Activated CD8-positive, alpha-beta memory T cell treated with anti-CD3 and anti-CD28 coated beads, Interleukin-2, amount 50 U/mL, for 4 hours (primary cell): ENCODE data around the gene GLI2.

ENCODE experiments used
- DNase-seq: peaks from one replicate; pipeline ENCODE4 v3.0.0-alpha.2; 2020

GLI2 gene

DNA sequence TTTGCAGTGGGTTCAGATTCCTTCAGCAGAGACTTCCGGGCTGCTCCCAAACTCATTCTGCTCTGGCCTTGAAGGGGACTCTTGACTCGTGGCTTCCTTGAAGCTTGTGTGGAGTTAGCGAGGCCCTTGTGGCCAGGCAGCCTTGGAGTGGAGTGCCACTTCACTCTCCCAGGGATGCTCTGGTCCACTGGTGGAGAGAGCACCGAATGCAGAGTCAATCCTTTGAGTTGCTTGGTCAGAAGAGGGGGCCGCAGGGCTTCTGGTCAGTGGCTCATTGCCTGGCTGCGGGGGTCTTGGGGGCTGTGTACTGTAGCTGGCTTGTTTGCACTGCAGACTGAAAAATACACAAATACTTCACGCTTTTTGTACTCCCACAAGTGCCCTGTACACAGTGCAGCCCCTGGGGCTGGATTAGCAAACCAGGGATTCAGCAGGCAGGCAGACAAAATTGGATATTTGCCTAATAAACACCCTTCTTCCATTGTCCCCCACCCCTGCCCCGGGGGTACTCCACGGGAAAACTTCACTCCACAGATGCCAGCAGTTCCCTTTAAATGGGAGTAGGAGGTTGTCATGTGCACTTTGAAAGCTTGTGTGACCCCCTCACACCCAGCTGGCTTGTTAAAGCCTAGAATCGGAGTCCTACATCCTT lies 3.2 kb downstream of the GLI2 start:
- no peak for DNase-seq

DNA sequence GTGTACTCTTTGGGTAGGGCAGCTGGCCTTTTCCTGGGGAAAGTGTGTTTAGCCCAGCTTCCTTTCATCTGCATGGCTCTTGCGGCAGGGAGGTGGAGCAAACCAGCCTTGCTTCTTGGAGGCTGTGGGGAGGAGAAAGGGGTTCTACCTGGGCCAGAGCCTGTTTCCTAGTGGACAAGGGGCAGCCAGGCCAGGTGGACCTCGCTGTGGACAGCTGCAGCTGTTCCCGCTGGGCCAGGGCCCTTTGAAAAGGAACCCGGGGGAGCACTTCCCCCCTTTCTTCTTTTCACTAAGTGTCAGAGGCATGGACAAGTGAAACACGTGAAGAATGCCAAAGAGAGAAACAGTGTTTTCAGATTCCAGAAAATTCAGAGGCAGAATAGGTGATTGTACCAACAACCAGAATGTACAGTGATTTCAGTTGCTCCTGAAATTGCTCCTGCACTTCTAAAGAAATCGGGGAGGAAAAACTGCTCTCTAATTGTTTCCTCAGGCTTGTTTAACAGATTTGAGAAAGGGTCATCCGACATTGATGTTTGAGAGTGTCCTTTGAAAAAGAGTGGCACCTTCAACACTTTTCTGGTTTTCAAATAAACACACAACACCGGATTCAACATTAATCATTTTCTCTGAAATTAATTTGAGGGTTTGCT lies 3.9 kb downstream of the GLI2 start:
- no peak for DNase-seq

DNA sequence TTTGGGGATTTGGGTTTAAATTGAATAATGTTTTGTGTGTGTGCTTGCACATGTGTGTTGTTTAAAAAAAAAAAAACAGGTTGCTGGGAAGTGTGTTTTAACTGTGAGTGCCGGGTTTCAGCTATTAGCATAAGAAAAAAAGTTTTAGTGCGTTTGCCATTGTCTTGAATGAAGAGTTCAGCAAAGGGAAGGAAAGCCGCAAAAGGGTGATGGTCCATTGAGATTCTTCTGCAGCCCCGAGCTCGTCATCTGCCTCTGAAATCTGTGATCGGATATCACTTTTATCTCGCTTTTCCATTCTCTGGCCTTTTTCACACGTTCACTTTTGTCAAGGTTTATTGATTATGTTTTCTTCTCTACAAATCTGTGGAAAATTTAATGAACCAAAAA lies 4.7 kb downstream of the GLI2 start:
- DNase-seq, result no peak

DNA sequence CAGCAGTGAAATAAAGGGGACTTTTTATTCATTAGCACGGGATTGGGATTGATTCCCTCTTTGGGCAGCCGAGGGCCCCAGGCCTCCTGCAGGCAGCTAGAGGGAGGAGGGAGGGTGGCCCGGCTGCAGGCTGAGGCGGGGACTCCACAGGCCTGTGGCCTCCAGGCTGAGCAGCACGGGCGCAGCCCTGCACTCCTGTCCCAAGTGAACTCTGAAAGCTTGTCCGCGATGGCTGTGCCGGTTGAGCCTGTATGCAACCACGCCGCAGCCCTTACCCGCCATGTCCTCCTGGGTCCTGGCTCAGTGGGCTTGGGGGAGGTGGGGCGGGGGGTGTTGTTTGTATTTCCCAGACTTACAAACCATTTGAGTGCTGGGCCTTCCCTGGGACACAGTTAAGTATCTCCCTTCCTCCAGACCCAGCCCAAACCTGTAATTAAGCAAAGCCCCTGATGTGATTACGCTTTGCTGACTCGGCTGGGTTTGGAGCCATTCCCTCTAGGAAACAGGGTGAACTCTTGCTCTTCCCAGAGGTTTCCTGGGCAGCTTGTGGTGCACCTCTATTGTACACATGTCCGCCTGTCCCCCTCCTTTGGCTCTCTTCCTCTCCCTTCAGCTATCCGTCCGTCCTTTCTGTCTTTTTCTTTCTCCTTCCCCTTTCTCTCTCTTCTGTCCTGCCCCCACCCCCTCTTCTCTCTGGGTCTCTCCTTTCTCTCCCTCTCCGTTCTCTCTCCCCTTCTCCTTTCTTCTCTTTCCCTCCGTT lies 5.3 kb downstream of the GLI2 start:
- no peak for DNase-seq

DNA sequence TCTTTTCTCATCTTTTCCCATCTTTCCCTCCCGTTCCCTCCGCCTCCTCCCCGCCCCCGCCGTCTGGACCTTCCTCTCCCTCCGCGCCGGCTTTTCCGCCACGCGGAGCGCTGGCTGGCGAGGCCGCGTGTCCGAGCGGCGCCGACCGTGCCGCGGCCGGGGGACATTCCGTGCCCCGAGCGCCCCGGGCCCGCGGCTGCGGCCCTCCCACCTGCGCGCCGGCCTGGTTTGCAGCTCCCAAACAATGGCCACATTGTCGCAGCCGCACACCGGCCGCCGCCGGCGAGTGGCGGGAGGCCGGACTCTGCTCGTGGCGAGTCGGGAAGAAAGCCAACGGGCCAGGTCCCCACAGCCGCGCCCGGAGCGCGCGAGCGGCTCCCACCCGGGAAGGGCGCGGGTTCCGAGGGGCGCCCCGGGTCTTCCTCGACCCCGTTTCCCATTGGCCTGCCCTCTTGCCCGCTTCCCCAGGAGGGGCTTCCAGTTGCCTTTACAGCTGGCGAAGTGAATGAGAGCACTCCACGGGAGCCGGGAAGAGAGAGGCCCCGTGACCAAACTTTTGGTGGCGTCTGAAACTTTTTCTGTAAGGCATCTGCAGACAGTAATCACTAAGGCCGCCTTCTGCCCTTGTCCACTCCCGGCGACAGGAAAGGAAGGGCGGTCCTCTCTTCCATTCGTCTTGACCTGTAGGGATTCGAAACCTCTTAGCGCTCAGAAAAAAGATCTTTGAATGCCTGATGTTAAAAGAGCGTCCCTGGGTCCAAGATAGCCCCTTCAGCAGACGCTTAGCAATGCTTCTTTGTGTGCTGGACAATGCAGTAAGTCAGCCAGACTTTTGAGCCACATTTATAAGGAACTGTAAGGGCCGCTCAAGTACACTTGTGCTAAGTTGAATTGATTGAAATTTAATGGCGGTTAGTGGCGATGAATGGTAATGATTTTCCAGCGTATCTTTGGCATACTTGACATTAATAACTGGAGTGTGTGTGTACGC lies 6.2 kb downstream of the GLI2 start:
- no peak for DNase-seq

DNA sequence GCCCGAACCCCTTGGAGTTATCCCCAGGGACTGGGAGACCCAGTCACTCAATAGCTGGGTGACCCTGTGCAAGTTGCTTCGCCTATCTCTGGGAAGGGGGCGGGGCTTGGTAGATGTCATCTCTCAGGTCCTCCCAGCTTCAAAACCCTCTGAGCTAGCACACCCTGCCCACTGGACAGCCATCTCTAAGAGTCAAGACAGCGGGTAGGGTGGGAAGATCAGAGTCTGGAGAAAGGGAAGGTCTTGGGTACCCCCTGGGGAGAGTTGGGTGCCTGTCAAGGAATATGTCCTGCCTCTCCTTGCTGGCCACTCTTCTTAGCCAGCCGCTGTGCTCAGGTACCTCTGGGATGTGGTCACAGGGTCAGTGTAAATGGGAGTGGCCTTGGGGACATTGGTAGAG lies 8.0 kb downstream of the GLI2 start:
- no peak for DNase-seq

DNA sequence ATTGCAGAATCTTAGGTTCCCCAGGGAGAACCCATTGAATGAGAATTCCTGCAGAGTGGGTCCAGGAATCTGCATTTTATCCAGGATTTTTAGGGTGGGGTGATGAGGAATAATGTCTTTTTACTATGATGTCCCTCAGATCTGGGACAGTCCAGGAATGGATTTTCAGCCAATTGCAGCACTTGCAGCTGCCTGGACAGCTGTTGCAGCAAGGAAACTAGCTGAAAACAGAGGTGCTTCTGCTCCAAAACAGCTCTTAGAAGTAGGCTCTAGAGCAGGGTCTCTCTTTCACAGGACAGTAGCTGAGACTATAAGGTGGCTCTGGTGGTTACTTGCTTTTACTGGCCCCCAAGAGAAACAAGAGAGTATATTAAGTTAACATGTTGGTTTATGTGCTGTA lies 9.1 kb downstream of the GLI2 start:
- no peak for DNase-seq

DNA sequence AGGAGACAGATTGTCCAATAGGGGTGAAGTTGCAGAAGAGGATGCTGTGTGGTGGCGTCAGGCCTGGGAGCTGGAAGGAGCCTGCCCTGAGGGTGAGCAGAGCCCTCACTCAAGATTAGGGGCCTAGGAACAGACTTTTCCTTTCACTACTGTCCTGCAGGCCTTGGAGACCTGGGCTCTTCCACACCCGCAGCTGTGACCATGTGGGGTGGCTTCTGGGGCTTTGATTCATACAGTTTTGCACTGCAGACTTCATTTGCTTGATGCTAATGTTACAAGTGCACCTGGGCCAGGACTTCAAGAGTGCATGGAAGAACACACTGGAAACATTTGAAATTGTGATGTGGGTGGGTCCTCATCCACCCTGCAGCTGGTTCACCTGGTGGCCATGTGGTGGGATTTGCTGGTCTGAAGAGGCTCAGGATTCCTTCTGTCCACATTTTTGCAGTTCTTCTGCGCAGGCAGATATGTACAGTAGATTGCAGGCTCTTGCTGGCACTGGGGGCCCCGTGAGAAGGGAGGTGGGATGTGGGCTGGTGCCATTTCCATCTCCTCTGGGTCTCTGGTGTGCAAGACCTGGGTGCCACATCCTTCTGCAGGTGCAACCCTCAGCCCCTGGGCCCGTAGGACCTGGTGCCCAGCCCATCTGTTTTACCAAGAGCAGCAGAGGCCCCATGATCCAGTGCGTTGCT lies 9.9 kb downstream of the GLI2 start:
- DNase-seq, result no peak

DNA sequence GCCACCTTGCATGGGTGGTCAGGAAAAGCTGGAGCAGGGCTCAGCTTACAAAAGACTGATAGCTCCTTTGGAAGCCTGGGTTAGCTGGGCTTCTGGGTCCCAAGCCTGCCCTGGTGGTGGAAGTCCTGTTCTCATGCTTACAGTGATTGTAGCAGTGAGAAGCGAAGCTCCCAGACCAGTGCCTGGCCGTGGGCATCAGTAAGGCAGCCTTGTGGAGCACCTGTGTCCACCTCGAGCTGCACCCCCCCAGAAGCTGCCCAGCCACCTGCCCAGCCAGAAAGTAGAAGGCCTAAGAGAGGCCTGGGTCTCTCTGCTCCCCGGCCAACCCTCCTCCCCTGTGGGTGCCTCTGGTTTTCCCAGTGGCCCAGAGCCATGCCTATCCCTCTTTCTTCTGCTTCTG lies 10.5 kb downstream of the GLI2 start:
- no peak for DNase-seq

DNA sequence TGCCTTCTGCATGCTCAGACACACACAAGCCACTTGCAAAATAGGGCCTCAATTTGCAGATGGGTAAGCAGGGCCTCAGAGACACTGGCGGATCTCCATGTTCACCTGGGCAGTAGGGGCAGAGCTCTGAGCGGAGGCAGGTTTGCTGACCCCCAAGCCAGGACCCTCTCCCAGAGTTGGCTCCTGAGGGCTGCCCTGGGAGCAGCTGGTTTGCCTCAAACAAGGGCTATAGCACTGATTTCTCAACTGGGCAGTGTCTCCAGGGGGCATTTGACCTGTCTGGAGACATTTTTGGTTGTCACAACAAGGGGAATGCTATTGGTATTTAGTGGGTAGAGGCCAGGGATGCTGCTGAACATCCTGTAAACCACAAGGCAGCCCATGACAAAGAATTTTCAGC lies 11.6 kb downstream of the GLI2 start:
- no peak for DNase-seq

DNA sequence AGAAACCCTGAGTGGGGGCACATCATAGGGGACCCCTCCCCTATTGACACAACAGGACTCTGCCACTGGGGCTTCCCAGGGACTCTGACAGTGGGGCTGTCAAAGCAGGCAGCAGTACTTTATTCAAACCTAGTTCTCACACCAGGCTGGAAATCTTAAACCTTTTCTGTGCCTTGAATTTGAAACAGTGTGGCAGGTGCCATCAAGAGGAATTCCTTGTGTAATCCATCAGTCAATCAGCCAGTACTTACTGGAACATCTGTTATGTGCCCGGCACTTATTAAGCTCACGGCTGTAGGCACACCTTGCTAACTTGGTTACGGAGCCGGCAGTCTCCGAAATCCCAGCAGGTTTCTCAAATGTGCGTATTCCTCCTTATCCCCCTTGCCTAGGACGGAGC lies 12.0 kb downstream of the GLI2 start:
- DNase-seq, result no peak

DNA sequence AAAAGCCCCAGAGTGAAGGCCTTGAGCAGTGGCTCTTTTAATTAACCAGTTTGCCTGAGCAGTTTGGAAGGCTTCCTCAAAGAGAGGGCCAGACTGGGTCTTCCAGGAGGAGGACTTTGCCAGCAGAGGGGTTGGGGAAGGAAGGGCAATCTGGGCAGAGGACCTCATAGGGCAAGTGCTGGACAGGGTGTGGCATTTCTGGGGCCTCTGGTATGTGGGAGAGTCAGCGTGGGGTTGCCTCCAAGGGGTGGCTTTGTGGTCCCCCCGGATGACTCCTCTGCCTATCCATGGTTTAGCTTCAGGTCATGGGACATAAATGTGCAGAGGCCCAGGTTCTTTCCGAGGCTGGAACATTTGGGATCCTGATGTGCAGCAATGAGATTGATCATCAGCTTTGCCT lies 12.6 kb downstream of the GLI2 start:
- no peak for DNase-seq

DNA sequence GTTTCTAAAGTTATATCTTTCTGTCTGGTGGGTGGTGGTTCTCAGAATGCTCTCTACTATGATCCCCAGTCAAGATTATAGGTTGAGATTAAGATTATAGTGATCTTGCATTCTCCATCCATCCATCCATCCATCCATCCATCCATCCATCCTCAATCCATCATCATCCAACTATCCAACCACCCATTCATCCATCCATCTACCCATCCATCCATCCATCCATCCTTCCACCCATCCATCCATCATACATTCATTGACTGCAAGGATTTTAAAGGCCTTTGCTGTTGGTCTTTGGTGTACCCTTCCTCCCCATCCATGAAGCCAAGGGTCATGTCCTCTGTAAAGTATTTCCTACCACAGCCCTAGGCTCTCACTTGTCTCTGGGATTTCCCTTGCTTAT lies 13.1 kb downstream of the GLI2 start:
- no peak for DNase-seq

DNA sequence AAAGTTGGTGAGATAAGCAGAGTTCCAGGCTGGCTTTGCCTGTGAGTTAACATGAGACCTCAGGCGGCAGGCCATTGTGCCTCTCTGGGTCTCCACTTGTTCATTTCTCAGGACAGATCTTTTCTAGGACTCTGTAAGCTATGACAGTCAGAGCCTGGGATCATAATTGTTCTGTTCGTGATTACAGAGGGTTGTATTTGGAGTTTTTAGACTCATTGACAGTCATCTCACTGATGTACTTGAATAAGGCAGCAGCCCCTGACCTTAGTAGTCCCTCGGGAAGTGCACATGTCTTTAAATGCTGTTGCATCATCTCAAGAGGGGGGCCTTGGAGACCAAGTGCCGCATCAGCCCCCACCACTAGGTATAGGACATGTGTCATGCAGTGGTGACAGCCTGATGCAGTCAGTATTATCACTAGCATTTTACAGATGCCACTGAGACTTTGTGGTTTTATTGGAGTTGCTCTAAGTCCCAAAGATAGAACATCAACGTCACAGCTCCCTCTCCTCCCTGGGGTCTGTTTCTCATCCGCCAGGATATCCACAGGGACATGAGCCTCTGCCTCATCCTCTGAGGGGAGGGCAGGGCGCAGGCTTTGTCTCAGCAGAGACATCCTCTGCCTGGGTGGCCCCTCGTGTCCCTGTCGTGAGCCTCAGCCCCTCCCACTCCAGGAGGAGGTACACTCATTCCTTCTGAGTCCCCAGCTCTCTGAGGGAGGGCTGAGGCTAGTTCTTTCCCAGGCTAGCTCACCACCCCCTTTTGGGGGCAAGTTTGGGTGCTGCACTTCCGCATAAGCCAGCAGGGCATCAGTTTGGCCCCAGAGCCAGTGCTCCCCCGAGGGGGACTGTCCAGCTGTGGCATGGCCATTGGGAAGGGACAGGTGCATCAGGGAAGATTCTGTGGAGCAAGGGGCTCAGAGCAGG lies 14.1 kb downstream of the GLI2 start:
- no peak for DNase-seq

DNA sequence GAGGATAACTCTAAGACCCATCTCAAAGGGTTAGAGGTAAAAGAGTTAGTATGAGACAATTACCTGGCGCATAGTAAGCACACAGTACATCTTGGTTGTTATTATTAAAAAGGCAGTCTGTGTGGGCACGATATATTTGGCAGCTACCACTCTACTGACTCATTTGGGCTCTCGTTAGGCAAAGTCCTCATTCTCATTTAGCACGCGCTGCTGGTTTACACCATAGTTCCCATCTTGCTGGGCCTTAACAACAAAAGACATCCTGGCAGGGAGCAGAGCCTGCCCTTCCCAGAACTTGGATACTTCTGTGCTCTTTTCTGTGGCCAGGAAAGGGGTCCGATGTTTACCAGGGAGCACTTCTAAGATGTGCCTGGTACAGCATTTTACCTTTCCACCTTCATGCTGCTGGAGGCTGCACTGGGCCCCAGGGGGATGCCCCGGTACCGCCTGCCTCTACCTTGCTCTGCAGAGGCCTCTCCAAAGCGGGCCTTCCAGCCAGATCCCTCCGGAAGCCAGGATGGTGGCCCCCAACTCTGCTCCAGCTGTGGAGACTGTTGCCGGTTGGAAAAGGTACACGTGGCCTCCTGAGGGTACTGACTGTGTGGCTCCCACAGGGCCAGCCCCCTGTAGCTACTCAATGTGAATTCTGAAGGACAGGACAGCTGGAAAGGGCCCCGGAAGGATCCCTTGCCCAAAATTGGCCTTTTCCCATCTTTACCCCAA lies 15.0 kb downstream of the GLI2 start:
- DNase-seq, result no peak

DNA sequence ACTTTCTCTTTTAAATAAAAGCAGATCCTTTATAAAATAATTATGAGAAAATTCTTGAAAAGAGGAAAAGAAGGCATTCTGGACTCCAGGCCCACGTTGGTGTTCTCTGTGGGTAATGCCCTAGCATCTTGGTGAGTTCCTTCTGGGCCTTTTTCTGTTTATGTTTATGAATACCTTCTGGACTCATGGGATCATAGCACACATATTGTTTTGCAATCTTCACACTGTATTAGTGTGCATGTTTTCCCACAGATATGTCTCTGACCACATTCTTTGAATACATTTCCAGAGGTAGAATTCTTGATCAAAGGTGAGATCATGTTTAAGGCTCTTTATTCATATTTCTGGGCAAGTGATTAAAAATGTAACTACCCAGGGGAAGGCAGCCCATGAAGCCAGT lies 15.9 kb downstream of the GLI2 start:
- no peak for DNase-seq

DNA sequence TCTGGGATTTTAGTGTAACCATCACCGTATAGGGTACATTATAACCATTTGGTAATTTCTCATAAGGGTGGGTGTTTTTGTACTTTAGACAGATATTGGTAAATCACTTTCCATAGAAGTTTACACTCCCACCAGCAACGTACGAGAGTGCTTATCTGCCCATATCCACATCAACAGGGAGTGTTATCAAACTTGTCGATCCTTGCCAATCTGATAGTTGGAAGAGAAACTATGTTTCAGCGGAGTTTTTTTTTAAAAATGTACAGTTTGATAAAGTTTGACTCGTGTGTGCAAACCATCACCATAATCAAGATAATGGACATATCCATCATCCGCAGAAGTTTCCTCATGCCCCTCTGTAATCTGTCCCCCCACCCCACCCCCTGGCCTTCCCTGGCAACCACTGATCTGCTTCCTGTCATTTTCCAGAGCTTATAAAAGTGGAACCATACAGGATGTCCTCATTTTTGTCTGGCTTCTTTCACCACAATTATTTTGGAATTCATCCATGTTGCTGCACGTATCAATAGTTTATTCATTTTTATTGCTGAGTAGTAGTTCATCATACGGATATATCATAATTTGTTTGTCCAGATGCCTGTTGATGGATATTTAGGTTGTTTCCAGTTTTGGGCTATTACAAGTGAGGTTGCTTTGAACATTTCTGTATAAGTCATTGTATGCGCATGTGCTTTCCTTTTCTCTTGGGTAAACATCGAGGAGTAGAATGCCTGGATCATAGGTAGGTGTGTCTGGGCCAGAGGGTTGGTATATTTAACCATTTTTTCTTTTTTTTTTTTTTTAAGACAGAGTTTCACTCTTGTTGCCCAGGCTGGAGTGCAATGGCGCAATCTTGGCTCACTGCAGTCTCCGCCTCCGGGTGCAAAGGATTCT lies 18.6 kb downstream of the GLI2 start:
- no peak for DNase-seq

DNA sequence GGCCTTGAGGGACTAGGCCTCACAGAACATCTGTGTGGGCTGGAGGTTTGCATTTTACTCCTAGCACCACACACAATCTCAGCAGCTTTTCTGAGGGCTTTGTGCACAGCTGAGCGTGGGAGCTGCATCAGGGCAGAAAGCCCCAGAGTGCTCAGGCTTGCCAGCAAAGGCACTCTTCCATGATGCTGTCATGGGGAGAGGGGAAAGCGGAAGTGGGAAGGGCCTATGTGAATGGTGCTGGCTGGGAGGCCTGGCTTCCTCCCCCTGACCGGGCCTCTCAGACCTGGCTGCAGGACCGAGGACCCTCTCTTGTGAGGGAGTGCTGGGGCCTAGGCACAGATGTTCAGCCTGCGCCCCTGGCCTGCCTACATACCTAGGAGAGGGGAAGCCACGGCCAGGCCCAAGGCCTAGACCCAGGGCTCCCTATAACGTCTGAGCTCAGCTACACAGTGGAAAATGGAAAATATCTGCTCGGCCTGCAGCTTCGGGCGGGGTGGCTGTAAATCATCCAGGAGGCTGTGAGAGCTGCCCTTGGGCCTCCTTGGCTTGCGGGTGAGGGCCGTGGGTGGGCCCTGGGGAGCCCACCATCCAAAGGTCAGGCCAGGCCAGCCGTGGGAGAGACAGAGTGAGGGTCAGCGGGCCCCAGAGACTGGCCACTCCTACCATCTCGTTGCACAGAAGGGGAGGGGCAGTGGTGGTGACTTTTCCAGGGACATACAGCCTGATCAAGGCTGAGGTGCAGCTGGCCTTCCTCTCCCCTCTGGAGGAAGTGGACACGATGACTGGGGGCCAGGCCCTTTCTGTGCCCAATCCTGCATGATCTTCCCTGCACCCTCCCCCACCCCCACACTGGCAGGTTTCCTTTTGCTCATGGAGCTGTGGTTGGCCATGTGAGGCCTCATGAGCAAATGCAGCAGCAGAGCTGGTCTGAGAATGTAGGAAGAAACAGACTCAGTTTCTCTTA lies 22.8 kb downstream of the GLI2 start:
- no peak for DNase-seq
